T47D (cell line): ENCODE data around the gene DNAAF1.
"Not testable (repeated sequence)": the region's sequence is repeated elsewhere in the genome, so short reads cannot be mapped to it uniquely, and the experiment has no call there.

Experiments
- DNase-seq, 2 experiments: peaks; one replicate each; pipeline versions ENCODE4 v3.0.0 to v3.0.0-alpha.2; 2011 to 2012; ENCODE audit warnings: low read depth in 1 of 2, low spot score in 1 of 2
- JUND ChIP-seq: IDR thresholded peaks from 2 replicates; pipeline ENCODE4 v1.6.1; 2012; ENCODE audit warnings: low read depth
- in situ Hi-C: cut with HindIII; loops from 2 replicates; pipeline ENCODE4 v1.10.0; 2016; ENCODE audit warnings: low sequenced_read_pairs, low pct_unique_long_range_greater_than_20kb

The DNAAF1 gene

DNA sequence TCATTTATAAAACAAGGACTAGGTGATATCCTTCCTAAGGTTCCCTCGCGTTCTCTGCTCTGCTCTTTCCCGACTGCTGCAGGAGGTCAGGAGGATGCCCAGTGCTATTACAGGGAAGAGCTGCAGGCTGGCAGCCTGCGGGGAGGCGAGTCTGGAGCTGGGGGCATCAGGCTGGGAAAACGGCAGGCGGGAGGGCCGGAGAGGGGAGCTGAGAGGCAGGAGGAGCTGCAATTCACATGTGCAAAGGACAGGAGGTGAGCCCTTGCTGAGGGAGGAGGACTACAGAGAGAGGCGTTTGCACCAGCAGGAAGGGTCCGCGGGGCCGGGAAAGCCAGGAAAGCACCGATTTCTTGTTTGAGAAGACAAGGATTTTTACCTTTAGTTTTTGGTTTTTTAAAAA is 54.0 kb downstream of the DNAAF1 start:
- in situ Hi-C loops = no loop called here
- no peak for DNase-seq
- no peak for TF ChIP-seq JUND

DNA sequence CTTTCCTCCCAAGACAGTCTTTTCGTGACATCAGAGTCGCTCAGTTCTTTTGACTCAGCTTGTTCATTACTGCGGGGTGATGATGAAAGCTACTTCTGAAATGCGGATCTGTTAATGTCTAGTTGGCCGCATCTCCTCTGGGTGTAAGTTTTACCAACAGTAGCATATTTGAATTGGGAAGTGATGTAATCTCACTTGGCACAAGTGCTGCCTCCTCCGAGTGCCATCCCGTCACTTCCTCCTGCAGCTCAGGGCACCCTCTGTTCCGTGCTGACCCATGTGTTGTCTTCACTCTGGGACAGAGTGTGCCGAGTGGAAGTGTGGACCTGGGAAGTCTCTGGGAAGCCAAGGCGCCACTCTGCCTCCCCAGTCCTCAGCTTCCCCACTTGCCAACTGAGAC is 54.8 kb downstream of the DNAAF1 start:
- in situ Hi-C loops = no loop called here
- no peak for TF ChIP-seq JUND
- no peak for DNase-seq

DNA sequence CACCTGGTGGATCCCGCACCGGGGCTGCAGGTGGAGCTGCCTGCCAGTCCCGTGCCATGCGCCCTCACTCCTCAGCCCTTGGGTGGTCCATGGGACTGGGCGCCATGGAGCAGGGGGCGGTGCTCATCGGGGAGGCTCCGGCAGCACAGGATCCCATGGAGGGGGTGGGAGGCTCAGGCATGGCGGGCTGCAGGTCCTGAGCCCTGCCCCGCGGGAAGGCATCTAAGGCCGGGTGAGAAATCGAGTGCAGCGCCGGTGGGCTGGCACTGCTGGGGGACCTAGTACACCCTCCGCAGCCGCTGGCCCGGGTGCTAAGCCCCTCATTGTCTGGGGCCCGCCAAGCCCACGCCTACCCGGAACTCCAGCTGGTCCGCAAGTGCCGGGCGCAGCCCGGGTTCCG is 59.4 kb downstream of the DNAAF1 start:
- in situ Hi-C loops, DNase-seq: not testable (repeated sequence)

DNA sequence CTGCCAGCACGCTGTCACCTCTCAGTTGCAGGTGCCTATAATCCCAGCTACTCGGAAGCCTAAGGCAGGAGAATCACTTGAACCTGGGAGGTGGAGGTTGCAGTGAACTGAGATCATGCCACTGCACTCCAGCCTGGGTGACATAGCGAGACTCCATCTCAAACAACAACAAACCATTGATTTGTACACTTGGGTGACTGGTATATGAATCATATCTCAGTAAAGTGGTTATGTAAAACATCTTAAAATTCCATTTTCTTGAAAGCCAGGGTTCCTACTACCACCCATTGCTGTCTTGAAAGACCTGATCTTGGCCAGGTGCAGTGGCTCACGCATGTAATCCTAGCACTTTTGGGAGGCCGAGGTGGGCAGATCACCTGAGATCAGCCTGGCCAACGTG is 60.0 kb downstream of the DNAAF1 start:
- in situ Hi-C loops = not testable (repeated sequence)

DNA sequence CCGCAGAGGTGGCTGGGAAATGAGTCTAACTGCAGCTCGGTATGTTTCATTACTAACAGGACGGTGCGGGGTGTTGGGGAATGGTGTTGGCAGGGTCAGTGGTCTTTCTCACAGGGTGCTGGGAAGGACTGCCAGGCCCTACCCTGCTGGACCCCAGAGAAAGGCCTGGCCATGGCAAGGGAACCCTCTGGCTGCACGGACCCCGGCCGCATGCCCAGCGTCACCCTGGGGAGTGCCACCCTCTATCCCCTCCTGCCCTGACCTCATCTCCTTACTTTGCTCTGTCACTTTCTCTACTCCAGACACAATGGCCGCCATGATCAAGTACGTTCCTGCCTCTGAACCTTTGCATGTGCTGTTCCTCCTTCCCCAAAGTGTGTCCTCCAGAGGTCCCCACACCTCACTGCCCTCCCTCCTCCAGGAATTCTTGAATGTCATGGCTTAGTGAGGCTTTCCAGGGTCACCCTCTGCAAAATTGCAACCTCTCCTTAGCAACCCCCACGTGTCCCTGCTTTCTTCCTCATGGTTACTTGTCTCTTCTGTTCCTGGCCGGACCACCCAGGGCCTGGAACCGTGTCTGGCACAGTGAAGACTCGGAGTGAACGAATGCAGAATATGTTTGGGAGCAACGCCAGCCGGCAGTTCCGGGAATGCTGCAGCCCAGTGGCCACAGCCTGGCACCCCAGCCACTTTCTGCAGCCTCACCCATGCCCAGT is 61.0 kb downstream of the DNAAF1 start:
- no peak for DNase-seq
- in situ Hi-C loops = no loop called here
- no peak for TF ChIP-seq JUND

More for the DNA sequence above, 60.0 kb downstream of the DNAAF1 start:
- DNase-seq = not testable (repeated sequence)

DNA sequence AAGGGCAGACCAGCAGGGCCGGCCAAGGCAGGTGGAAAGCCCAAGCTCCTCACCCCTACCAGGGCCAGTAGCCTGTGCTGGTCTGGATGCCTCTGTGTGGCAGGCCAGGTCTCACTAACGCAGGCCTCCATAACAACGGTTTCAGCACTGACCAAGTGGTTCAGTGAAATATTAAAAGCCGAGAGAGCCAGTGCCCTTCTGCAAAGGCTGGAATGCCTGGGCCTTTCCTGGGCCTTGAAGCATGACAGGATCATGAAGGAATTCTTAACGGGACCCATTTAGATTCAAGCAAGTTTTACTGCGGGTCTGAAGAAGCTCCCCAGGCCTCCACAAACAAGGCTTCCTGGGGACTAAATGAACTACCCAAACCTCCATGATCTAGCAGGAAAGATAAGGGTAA is 62.1 kb downstream of the DNAAF1 start:
- in situ Hi-C loops = no loop called here
- no peak for TF ChIP-seq JUND
- no peak for DNase-seq

DNA sequence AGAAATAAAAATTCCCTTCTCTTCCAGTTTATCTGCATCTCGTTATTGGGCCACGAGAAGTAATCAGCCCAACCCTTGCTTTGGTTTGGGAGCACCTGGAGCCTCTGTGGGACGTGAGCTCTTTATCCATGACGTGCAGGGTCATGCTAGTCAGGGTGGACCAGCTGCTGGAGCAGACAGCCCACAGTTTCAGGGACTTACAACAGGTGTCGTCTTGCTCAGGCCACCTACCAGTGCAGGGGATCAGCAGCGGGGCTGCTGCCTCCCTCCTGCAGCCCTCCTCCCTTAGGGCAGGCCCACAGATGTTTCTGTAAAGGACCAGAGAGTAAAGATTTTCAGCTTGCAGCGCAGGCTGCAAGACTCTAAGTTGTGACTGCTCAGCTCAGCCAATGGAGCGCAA is 62.8 kb downstream of the DNAAF1 start:
- in situ Hi-C loops = no loop called here
- no peak for TF ChIP-seq JUND
- DNase-seq = no peak

DNA sequence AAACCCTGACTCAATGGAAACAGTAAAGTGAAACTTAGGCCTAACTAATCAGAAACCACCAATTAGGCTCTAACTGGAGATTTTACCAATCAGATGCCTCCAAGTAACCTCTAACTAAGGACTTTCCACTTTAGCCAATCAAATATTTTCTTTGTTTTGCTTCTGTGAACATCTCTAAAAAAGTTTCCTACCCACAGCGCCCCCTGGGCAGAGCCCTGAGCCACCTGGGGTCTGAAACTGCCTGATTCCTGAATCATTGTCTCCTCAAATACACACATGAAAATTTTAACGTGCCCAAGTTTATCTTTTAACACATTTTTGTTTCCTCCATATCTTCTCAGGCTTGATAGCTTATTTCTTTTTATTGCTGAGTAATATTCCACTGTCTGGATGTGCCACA is 64.9 kb downstream of the DNAAF1 start:
- no peak for DNase-seq
- TF ChIP-seq JUND = no peak
- in situ Hi-C loops = no loop called here

DNA sequence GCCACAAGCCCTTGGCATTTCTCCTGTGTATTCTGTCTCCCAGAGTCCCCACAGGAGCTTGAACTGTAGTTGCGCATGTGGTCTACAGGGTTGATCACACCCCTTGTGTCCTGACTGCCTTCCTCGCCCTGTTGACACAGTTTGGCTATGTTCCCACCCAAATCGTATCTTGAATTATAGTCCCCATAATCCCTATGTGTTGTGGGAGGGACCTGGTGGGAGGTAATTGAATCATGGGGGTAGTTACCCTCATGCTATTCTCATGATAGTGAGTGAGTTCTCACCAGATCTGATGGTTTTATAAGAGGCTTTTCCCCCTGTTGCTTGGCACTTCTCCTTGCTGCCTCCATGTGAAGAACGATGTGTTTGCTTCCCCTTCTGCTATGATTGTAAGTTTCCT is 67.0 kb downstream of the DNAAF1 start:
- DNase-seq = no peak
- in situ Hi-C loops = no loop called here
- no peak for TF ChIP-seq JUND

DNA sequence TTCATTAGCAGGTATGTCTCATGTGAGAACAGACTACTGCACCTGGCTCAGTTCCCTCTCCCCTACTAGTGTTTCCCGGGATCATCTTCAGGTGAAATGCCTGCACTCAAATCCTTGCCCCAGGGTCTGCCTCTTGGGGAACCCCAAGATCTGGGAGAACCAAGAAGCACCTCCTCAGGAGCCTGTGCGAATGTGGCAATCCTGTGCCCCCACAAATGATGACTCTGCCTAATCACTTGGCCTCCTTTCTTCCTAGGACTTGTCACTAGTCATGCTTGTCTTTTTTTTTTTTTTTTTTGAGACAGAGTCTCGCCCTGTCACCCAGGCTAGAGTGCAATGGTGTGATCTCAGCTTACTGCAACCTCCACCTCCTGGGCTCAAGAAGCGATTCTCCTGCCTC is 67.5 kb downstream of the DNAAF1 start:
- in situ Hi-C loops = no loop called here
- no peak for TF ChIP-seq JUND
- no peak for DNase-seq

DNA sequence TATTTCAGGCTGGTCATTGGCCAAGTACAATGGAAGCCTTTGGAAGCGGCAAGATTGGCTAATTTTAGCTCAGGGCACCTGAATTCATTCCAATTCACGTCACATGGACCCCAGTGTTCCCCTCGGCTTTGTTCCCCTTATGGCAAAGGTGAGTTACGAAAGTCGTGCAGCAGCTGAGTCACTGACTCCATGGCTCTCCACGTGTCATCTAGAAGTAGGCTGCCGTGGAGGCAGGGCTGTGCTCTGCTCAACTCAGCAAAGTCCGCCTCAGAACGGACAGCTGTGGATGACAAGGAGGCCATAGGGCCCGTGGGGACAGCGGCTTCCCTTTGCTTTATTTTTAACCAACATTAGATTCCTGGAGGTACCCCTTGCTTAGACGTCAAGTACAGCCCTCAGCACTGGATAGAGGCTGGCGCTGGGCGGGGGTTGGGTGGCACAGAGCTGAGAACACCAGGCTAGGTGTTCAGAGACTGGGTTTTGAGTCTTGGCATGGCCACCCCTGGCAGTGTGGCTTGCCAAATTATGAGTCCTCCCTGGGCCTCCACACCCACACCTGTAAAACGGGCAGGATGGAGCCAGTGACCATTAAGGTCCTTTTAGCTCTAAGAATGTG is 69.5 kb downstream of the DNAAF1 start:
- TF ChIP-seq JUND = no peak
- no peak for DNase-seq
- in situ Hi-C loops = no loop called here

DNA sequence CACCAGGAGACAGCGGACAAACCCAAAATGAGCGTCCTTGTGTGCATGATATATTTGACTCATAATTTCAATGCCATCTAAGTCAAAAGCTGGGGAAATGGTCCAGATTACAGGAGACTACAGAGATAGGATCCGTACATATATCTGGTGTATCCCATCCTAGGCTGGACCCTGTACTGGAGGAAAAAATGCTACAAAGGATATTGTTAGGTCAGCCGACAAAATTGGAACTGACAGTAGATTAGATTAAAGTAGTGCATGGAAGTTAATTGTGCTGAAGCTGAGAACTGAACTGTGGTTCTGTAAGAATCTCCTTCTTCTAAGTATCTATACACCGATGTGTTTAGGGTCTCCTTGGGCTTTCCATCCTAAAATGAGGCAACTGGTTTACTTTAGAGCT is 70.4 kb downstream of the DNAAF1 start:
- DNase-seq = no peak
- no peak for TF ChIP-seq JUND
- in situ Hi-C loops = no loop called here

DNA sequence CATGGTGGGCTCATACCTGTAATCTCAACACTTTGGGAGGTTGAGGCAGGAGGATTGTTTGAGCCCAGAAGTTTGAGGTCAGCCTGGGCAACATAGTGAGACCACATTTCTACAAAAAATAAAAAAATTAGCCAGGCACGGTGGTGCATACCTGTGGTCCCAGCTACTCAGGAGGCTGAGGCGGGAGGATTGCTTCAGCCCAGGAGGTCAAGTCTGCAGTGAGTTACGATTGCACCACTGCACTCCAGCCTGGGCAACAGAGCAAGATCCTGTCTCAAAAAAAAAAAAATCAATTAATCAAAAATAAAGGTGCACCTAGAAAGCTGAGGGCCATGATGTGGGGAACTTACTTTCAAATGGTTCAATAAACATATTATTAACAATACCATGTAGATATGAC is 71.0 kb downstream of the DNAAF1 start:
- in situ Hi-C loops, DNase-seq: not testable (repeated sequence)
